ENCODE measurements around the gene ACTR1A.
"Not testable (repeated sequence)": the region's sequence is repeated elsewhere in the genome, so short reads cannot be mapped to it uniquely, and the experiment has no call there.

Gene ACTR1A

DNA sequence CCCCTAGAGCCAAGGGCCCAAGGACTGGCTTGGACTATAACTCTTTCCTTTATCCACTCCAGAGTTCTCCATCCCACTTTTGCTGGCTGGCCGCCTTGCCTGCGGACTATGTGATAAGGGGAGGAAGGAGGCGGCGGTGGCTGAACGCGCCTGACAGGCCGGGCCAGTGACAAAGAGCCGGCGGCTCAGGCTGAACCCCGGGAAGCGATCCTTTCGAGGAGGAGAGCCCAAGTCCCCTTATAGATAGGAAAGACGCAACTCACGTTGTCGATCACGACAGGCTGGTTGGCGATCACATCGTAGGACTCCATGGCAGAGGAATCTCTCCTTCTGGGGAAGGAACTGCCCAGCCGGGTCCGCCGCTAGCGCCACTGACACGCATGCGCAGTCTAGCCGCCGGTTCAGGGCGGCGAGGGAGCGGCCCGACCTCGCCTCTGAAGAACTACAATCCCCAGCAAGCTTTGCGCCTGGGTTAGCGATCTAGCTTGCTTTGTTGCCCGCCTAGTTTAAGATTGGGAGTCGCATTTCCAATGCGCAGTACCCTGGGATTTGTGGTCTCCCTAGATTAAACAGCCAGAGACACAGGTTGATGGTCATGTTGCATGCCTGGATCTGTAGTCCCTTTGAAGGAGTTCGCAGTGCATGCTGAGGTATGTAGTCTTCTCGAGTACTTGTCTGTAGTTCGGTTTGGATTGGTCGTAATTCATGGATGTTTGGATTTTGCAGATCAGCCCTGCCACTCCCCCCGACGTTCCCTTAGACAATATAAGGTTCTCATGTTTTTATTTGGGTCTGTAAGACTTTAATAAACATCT, at the start of gene ACTR1A:
Gene ACTR1A (minus strand): TSS at position 376 of the 815 bp plus-strand sequence. CDS start 65 bp downstream, at position 311.
- Mint-ChIP-seq H3K4me3 (no peak within 1 kb of the TSS), H3K36me3 (peaks cover 3% of the 10 kb centered on the region), H3K27ac (no peak within 1 kb of the TSS), H3K9me3 (ENCODE audit: low read depth) (no peaks in the 10 kb centered on the region), H3K27me3 (no peaks in the 10 kb centered on the region), H3K4me1 (ENCODE audit: low read depth) (peaks cover 38% of the 10 kb centered on the region)

DNA sequence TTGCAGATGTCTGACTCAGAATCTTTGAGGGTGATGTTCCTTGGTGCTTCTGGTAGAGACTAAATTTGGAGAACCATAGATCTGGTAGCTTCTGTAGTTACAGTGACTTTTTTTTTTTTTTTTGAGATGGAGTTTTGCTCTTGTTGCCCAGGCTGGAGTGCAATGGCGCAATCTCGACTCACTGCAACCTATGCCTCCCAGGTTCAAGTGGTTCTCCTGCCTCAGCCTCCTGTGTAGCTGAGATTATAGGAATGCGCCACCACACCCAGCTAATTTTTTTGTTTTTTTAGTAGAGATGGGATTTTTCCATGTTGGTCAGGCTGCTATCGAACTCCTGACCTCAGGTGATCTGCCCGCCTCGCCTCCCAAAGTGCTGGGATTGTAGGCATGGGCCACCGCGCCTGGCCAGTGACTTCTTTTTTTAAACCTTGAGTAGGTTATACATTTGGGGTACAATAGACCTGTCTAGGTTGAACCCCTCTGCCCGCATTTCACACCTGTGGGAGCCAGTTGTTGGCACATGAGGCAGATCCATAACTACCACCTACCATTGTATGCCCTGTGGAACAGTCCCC, 48.2 kb upstream of the ACTR1A start:
- no peak overlapping the region for H3K4me3 Mint-ChIP-seq
- H3K27me3 Mint-ChIP-seq, result no peaks in the 10 kb centered on the region
- H3K36me3 Mint-ChIP-seq, result peaks cover 10% of the 10 kb centered on the region
- H3K4me1 Mint-ChIP-seq (ENCODE audit: low read depth), result peaks cover 2% of the 10 kb centered on the region
- H3K27ac Mint-ChIP-seq, result no peak overlapping the region
- no peaks in the 10 kb centered on the region for H3K9me3 Mint-ChIP-seq (ENCODE audit: low read depth)

DNA sequence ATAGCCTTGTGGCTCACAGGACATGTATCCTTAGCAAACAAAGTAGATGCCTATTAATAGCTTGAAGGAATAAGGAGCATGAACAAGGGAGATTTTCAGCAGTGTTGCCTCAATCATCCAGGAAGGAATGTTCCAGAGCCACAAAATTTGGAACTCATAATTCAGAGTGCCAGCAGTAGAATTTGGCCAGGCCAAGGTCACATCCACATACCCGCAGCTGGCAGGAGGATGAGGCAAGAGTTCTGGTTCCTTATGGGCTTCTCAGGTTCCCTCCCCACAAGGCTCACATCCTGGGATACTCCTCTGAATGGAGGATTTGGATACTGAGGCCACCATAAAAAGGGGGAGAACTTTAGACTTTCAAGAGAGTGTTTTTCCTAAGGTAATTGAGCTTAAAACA, 47.0 kb upstream of the ACTR1A start:
- H3K27ac Mint-ChIP-seq, result no peak overlapping the region
- H3K27me3 Mint-ChIP-seq, result no peaks in the 10 kb centered on the region
- H3K4me1 Mint-ChIP-seq (ENCODE audit: low read depth), result peaks cover 6% of the 10 kb centered on the region
- no peaks in the 10 kb centered on the region for H3K9me3 Mint-ChIP-seq (ENCODE audit: low read depth)
- H3K36me3 Mint-ChIP-seq, result peaks cover 12% of the 10 kb centered on the region
- H3K4me3 Mint-ChIP-seq, result no peak overlapping the region

DNA sequence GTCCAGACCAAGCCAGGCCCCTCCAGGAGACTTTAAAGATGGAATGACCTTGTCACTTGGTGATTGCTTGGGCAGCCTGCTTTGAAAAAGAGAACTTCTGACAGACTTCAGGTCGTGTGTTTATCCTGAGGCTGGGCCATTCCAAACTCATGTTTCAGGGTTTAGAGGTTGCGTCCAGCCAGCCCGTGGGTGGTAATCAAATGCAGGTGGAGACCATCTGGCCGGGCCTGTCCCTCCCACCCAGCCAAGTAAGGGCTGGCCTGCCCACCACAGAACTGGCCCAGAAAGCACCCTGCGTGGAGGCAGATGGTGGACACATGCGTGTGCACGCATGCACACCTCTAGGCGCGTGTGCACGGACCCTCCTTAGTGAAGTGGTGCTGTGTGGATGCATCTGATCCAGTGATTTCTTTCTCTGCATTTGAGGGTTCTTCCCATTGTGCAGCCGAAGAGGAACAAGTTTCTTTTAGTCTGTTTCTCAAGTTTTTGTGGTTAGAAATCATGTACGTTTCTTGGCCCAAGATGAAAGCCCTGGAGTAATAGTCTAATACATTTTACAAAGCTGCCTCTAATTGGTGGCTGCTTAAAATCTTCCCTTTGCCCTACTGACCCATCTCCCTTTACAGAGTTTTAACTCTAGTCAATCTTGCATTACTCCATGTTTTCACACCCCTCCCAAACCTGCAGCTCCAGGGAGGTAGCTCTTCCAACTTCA, 44.3 kb upstream of the ACTR1A start:
- peaks cover 10% of the 10 kb centered on the region for H3K4me1 Mint-ChIP-seq (ENCODE audit: low read depth)
- H3K27ac Mint-ChIP-seq, result no peak overlapping the region
- H3K27me3 Mint-ChIP-seq, result no peaks in the 10 kb centered on the region
- H3K36me3 Mint-ChIP-seq, result peaks cover 10% of the 10 kb centered on the region
- H3K9me3 Mint-ChIP-seq (ENCODE audit: low read depth), result no peaks in the 10 kb centered on the region
- no peak overlapping the region for H3K4me3 Mint-ChIP-seq

DNA sequence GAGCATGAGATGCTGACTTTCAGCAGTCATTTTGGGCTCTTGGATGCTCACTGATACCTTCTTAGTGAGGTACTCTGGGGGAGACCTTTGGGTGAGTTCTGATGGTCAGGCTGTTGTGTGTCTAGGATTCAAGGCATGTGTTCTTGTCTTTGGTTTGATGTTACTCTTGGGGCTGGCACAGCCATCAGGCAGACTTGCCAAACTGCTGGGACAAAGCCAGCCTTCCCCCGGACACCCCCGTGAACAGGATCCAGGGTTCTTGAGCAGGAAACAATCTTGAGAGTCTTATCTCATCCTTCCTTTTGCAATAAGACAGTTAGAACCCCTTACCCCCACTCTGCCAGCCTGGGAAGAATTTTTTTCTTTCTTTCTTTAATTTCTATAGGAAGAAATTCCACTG, 43.5 kb upstream of the ACTR1A start:
- H3K4me3 Mint-ChIP-seq, result no peak overlapping the region
- H3K27me3 Mint-ChIP-seq, result no peaks in the 10 kb centered on the region
- peaks cover 10% of the 10 kb centered on the region for H3K36me3 Mint-ChIP-seq
- no peak overlapping the region for H3K27ac Mint-ChIP-seq
- H3K9me3 Mint-ChIP-seq (ENCODE audit: low read depth), result no peaks in the 10 kb centered on the region
- H3K4me1 Mint-ChIP-seq (ENCODE audit: low read depth), result peaks cover 11% of the 10 kb centered on the region

DNA sequence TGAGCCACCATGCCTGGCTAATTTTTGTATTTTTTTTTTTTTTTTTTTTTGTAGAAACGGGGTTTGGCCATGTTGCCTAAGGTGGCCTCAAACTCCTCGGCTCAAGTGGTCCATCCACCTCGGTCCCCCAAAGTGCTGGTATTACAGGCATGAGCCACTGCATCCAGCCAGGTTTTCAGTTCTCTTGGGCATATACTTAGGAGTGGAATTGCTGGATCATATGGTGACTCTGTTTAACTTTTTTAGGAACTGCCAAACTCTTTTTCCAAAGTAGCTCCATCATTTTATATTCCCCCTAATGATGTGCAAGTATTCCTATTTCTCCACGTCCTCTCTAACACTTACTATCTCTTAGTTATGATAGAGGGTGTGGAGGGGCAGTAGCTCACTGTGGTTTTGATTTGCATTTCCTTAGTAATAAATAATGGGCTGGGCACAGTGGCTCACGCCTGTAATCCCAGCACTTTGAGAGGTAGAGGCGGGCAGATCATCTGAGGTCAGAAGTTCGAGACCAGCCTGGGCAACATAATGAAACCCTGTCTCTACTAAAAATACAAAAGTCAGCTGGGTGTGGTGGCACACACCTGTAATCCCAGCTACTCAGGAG, 42.9 kb upstream of the ACTR1A start:
- H3K4me3 Mint-ChIP-seq, result no peak overlapping the region
- no peaks in the 10 kb centered on the region for H3K27me3 Mint-ChIP-seq
- peaks cover 8% of the 10 kb centered on the region for H3K36me3 Mint-ChIP-seq
- H3K27ac Mint-ChIP-seq, result no peak overlapping the region
- H3K9me3 Mint-ChIP-seq (ENCODE audit: low read depth), result no peaks in the 10 kb centered on the region
- H3K4me1 Mint-ChIP-seq (ENCODE audit: low read depth), result peaks cover 12% of the 10 kb centered on the region

DNA sequence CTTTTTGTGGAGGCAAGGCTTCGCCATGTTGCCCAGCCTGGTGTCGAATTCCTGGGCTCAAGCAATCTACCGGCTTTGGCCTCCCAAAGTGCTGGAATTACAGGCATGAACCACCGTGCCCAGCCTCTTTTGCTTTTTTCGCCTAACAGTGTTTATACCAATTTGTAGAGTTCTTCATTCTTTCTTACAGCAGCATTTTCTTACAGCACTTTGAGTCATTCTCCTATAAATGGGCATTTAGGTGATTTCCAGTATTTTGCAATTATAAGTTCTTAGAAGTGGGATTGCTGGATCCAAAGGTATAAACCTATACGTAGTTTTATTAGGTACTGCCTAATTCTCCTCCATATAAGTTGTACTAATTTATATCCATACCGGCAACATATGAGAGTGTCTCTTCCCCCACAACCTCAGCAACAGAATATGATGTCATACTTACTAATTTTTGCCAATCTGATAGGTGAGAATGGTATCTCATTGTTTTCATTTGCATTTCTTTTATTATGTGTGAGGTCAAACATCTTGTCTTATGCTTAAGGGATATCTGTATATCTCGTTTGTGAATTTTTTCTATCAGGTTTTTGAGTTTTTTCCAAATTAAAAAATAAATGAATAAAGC, 40.4 kb upstream of the ACTR1A start:
- Mint-ChIP-seq H3K27me3 (no peaks in the 10 kb centered on the region), H3K4me1 (ENCODE audit: low read depth) (peaks cover 12% of the 10 kb centered on the region), H3K36me3 (peaks cover 2% of the 10 kb centered on the region), H3K9me3 (ENCODE audit: low read depth) (no peaks in the 10 kb centered on the region), H3K4me3 (no peak overlapping the region), H3K27ac (no peak overlapping the region)

DNA sequence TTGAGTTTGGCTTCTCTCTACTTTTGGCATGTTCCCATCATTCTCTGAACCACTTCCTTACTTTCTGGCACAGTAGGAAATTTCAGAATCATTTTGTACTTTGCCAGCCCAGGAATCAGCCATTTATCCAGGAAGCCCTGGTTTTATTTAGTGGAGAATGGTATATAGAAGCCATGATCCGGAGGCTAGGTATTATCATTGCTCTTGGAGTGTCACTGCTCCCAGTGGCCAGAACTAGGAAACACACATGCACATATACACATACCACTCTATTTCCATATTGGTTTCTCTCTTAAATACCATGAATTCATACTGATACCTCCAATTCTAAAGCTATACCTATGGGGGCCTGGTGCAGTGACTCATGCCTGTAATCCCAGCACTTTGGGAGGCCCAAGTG, 37.5 kb upstream of the ACTR1A start:
- Mint-ChIP-seq H3K27ac (no peak overlapping the region), H3K4me1 (ENCODE audit: low read depth) (peaks cover 8% of the 10 kb centered on the region), H3K36me3 (peaks cover 2% of the 10 kb centered on the region), H3K4me3 (no peak overlapping the region), H3K27me3 (no peaks in the 10 kb centered on the region), H3K9me3 (ENCODE audit: low read depth) (no peaks in the 10 kb centered on the region)

DNA sequence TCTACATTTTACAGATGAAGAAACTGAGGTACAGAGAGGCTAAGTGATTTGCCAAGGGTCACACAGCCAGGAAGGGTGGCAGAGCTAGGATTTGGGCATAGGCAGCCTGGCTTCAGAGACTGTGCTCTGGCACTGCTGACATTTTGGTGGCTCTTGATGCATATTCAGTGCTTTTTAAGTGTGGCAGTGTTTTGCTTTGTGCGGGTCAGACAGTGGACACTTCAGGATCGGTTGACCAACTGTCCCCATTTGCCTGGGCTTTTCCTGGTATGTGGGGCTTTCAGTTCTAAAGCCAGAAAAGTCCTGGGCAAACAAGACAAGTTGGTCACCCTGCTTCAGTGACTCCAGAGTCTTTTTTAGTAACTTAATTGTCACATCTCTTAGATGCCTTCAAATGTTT, 36.3 kb upstream of the ACTR1A start:
- peaks cover 2% of the 10 kb centered on the region for H3K36me3 Mint-ChIP-seq
- H3K4me3 Mint-ChIP-seq, result no peak overlapping the region
- H3K4me1 Mint-ChIP-seq (ENCODE audit: low read depth), result peaks cover 8% of the 10 kb centered on the region
- no peaks in the 10 kb centered on the region for H3K27me3 Mint-ChIP-seq
- H3K9me3 Mint-ChIP-seq (ENCODE audit: low read depth), result no peaks in the 10 kb centered on the region
- H3K27ac Mint-ChIP-seq, result no peak overlapping the region

DNA sequence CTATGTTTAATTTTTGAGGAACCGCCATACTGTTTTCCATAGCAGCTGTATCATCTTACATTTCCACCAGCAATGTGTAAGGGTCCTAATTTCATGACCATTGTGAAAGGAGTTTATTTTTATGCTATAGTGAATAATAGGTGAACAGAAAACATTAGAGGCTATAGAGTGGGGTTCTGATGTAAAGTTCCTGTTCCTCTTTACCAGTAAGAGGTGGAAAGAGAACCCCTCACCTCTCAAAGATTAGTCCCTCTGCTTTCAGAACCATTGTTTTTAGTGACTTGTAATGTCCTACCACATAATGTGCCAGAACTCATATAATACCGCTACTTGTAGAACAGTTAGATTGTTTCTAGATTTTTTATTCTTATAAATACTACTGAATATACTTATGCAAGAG, 35.4 kb upstream of the ACTR1A start:
- Mint-ChIP-seq H3K36me3 (peaks cover 2% of the 10 kb centered on the region), H3K9me3 (ENCODE audit: low read depth) (no peaks in the 10 kb centered on the region), H3K27ac (no peak overlapping the region), H3K4me3 (no peak overlapping the region), H3K27me3 (no peaks in the 10 kb centered on the region), H3K4me1 (ENCODE audit: low read depth) (peaks cover 6% of the 10 kb centered on the region)

DNA sequence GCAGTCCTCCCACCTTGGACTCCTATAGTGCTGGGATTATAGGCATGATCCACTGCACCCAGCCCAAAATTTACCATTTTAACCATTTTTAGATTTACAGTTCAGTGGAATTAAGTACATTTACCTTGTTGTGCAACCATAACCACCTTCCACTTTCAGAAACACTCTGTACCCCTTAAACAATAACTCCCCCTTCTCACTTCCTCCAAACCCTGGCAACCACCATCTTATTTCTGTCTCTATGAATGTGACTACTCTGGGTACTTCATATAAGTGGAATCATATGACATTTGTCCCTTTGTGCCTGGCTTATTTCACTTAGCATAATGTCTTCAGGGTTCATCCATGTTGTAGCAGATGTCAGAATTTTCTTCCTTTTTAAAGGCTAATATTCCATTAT, 34.9 kb upstream of the ACTR1A start:
- no peaks in the 10 kb centered on the region for H3K9me3 Mint-ChIP-seq (ENCODE audit: low read depth)
- no peaks in the 10 kb centered on the region for H3K27me3 Mint-ChIP-seq
- no peak overlapping the region for H3K4me3 Mint-ChIP-seq
- peaks cover 5% of the 10 kb centered on the region for H3K36me3 Mint-ChIP-seq
- H3K27ac Mint-ChIP-seq, result no peak overlapping the region
- peaks cover 4% of the 10 kb centered on the region for H3K4me1 Mint-ChIP-seq (ENCODE audit: low read depth)

DNA sequence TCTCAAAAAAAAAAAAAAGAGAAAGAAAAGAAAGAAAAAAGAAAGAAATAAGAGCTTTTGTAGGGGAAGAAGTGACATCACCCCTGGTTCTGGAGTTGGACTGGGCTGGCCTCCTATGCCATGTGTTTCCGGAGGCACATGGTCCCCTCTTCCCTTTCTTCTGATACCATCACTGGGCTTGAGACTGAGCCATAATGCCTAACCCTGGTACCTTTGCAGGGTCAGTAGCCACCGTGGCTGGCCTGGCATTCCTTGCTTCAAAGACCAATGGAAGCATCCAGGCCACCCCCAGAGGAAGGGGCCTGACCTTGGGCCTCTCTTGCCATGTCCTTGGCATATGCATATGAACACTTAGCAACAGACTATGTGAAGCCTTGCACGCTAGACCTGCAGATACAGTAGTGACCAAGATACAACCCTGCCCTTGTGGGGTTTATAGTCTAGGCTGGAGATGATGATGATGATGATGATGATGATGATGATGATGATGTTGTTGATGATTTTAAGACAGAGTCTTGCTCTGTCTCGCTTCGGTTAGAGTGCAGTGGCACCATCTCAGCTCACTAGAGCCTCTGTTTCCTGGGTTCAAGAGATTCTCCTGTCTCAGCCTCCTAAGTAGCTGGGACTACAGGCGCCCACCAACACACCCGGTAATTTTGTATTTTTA, 33.1 kb upstream of the ACTR1A start:
- Mint-ChIP-seq H3K36me3 (peaks cover 5% of the 10 kb centered on the region), H3K27me3 (no peaks in the 10 kb centered on the region), H3K4me3 (no peak overlapping the region), H3K9me3 (ENCODE audit: low read depth) (no peaks in the 10 kb centered on the region), H3K4me1 (ENCODE audit: low read depth) (peaks cover 1% of the 10 kb centered on the region), H3K27ac (no peak overlapping the region)

DNA sequence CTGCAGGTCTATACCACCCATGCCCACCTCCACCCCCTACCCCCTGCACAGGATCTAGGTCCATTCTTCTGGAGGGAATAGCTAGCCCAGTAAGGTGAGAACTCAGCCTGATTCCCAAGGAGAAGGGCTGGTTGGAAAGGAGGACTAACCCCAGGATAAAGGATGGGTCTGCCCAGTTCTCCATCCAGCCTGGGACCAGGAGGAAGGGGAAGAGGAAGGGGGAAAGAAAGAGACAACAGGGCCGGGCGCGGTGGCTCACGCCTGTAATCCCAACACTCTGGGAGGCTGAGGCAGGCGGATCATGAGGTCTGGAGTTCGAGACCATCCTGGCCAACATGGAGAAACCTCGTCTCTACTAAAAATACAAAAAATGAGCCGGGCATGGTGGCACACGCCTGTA, 32.5 kb upstream of the ACTR1A start:
- H3K9me3 Mint-ChIP-seq (ENCODE audit: low read depth); H3K27me3 Mint-ChIP-seq; H3K36me3 Mint-ChIP-seq; H3K4me3 Mint-ChIP-seq; H3K27ac Mint-ChIP-seq; H3K4me1 Mint-ChIP-seq (ENCODE audit: low read depth): not testable (repeated sequence)

DNA sequence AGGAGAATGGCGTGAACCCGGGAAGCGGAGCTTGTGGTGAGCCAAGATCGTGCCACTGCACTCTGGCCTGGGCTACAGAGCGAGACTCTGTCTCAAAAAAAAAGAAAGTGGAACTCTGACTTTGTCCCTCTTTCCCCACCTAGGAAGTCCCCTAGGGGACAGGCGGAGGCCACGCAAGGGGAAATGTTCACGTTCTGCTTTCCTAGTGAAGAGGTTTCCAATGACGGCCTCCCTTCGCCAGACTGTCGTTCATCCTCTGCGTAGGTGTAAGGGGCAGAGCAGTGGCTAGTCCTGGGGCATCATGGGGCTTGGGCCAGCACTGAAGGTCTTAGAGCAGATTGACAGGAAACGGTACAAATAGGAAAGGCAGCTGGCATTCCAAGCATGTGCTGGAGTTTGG, 31.8 kb upstream of the ACTR1A start:
- Mint-ChIP-seq H3K36me3 (peaks cover 5% of the 10 kb centered on the region), H3K27me3 (no peaks in the 10 kb centered on the region), H3K27ac (no peak overlapping the region), H3K4me3 (no peak overlapping the region), H3K9me3 (ENCODE audit: low read depth) (no peaks in the 10 kb centered on the region), H3K4me1 (ENCODE audit: low read depth) (peaks cover 1% of the 10 kb centered on the region)

Data from activated naive CD8-positive, alpha-beta T cell (primary cell).